Upper lobe of right lung (tissue), 1 donor: ENCODE results near the gene TMCO6. TPM values are rescaled to one million over a fixed set of nuclear protein-coding genes. Genes with fewer than 3 reads are reported as not detected.

ENCODE experiments used
- ATAC-seq: fragments of 200-7000 bp; cut with Tn5 transposase; one replicate; pipeline ENCODE4 v1.9.1; 2020; ENCODE audit warnings: mild to moderate bottlenecking, moderate library complexity
- DNase-seq: peaks from one replicate; pipeline ENCODE4 v3.0.0-alpha.2; 2020
- H3K27ac ChIP-seq: fragments of 200-600 bp; one replicate; pipeline ENCODE4 v1.8.0; 2022
- H3K27me3 ChIP-seq: fragments of 200-600 bp; one replicate; pipeline ENCODE4 v1.8.0; 2022; ENCODE audit warnings: mild to moderate bottlenecking
- H3K36me3 ChIP-seq: fragments of 200-600 bp; one replicate; pipeline ENCODE4 v1.8.0; 2022
- H3K4me1 ChIP-seq: fragments of 200-600 bp; one replicate; pipeline ENCODE4 v1.8.0; 2022
- H3K4me3 ChIP-seq: fragments of 200-600 bp; one replicate; pipeline ENCODE4 v1.8.0; 2022; ENCODE audit warnings: mild to moderate bottlenecking
- H3K9me3 ChIP-seq: fragments of 200-600 bp; one replicate; pipeline ENCODE4 v1.8.0; 2022
- CTCF ChIP-seq: fragments of 200-600 bp; IDR thresholded peaks from one replicate; pipeline ENCODE4 v1.8.0; 2022; ENCODE audit warnings: antibody characterized with exemption
- intact Hi-C: fragments of 100-400 bp; cut with DNase I; formaldehyde crosslinking; loops from one replicate; pipeline ENCODE4 v1.11.0; 2022
- microRNA-seq: library from miRNA; unstranded; fragments of <30 nt; microRNA quantifications from one replicate; pipeline ENCODE4 v1.2.0, GENCODE V29; 2020; ENCODE audit warnings: borderline microRNAs expressed
- total RNA-seq: library from RNA; stranded (reverse); fragmentation: NEBNext Ultra II Directional; extraction: Animal tissue kit (Norgen Biotek cat#: 25700); gene quantifications from one replicate; pipeline ENCODE4 v1.2.1, GENCODE V29; 2021
- donor health status: DM: no; HTN: yes; CAD: no; lungs with severe emphysema.

The TMCO6 gene
- total RNA-seq, 1 donor from 2014 or later, result 10.7 TPM

- Histone ChIP-seq H3K9me3 (no peaks in the 10 kb centered on the region), H3K4me3 (no peak overlapping the region), H3K36me3 (peaks cover 94% of the 10 kb centered on the region), H3K27me3 (no peaks in the 10 kb centered on the region), H3K4me1 (no peaks in the 10 kb centered on the region), H3K27ac (no peak overlapping the region)
- DNase-seq (no peak), ATAC-seq (no peak)
- intact Hi-C loops, result no loop called here
- TF ChIP-seq CTCF, result no peak
These were observed 38.7 kb downstream of the TMCO6 start for GRCh38 chr5:140677947-140678346.

DNA sequence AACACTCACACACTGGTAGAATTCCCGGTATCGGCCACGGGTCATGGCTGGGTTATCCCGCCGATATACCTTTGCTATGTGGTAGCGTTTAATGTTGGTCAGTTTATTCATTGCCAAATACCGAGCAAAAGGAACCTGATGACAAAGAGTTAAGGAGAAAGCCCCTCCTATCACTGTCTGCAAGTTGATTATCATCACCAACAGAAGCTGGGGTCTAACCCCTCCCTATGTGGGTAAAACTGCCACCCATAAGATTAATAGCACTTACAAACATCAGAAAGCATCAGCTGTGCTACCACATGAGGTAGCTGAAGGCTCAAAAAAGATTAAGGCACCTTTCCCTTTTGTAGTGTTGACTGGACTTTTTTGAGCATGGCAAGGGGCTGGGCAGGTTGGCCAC, 39.7 kb downstream of the TMCO6 start:
- Histone ChIP-seq H3K36me3 (peaks cover 92% of the 10 kb centered on the region), H3K9me3 (no peaks in the 10 kb centered on the region), H3K27ac (no peak overlapping the region), H3K4me1 (no peaks in the 10 kb centered on the region), H3K27me3 (no peaks in the 10 kb centered on the region), H3K4me3 (no peak overlapping the region)
- intact Hi-C loops, result no loop called here
- no peak for ATAC-seq
- no peak for DNase-seq
- no peak for TF ChIP-seq CTCF

DNA sequence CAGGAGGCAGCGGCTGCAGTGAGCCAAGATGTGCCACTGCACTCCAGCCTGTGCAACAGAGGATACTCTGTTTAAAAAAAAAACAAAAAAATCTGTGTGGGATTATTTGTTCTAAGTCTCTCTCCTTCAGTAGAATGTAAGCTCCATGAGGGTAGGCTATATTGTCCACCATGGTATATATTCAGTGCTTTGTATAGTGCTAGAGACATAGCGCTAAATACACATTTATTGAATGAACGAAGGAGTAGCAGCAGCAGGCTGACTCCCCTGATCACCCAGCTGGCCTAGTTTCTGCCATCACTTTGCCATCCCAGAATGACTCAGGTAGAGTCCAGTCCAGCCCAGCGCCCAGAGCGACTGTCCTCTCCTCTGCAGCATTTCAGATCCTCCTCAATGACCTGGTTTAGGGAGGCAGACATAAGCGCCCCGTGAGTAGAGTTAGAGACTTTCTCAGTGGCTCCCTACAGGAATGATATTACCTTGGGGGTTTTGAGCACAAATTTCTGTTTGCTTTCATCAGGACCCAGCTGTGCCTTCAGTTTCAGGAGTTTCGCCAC, 51.2 kb downstream of the TMCO6 start:
- TF ChIP-seq CTCF, result no peak
- peaks cover 53% of the 10 kb centered on the region for H3K36me3 ChIP-seq
- ATAC-seq (no peak), DNase-seq (no peak)
- H3K4me3 ChIP-seq, result peak overlapping the region; percentile 70
- H3K27me3 ChIP-seq, result no peaks in the 10 kb centered on the region
- intact Hi-C loops, result no loop called here
- H3K4me1 ChIP-seq, result peaks cover 27% of the 10 kb centered on the region
- H3K27ac ChIP-seq, result peak overlapping the region; percentile 85
- H3K9me3 ChIP-seq, result no peaks in the 10 kb centered on the region

GRCh38 chr5:140690941-140691924, 52.0 kb downstream of the TMCO6 start, which contains the start of the genes HARS1 and HARS2:
TSS of gene HARS1 (minus strand) at chr5:140691370. CDS start at chr5:140691304, 66 bp downstream.
TSS of gene HARS2 (plus strand) at chr5:140691455. CDS start at chr5:140691649, 194 bp downstream.
- H3K9me3 ChIP-seq, result no peaks in the 10 kb centered on the region
- DNase-seq (peak; percentile 94), ATAC-seq (peak; percentile 99)
- peak within 1 kb of the TSS; percentile 70 for H3K4me3 ChIP-seq
- TF ChIP-seq CTCF, result no peak
- peaks cover 27% of the 10 kb centered on the region for H3K4me1 ChIP-seq
- no peaks in the 10 kb centered on the region for H3K27me3 ChIP-seq
- intact Hi-C loops, result no loop called here
- peak within 1 kb of the TSS; percentile 85 for H3K27ac ChIP-seq
- peaks cover 55% of the 10 kb centered on the region for H3K36me3 ChIP-seq

- Histone ChIP-seq H3K36me3 (peaks cover 60% of the 10 kb centered on the region), H3K4me3 (no peak overlapping the region), H3K9me3 (no peaks in the 10 kb centered on the region), H3K27me3 (no peaks in the 10 kb centered on the region), H3K4me1 (peaks cover 27% of the 10 kb centered on the region), H3K27ac (no peak overlapping the region)
- DNase-seq, result no peak
- no peak for TF ChIP-seq CTCF
- intact Hi-C loops, result no loop called here
- no peak for ATAC-seq
These were observed 55.0 kb downstream of the TMCO6 start for GRCh38 chr5:140694276-140694675.

Small RNAs within 50 kb of the gene (microRNA-seq; reads per million reads assigned to microRNA genes)
- not detected for gene MIR3655

Other genes with a start within 250 kb of the TMCO6 start
- 120 TPM for gene ANKHD1, start 237.6 kb upstream of the TMCO6 start, total RNA-seq
- gene EIF4EBP3, start 91.8 kb upstream of the TMCO6 start, total RNA-seq, result 21.4 TPM
- gene SRA1, start 82.0 kb upstream of the TMCO6 start, total RNA-seq, result 19.4 TPM
- gene APBB3, start 74.9 kb upstream of the TMCO6 start, total RNA-seq, result 25.8 TPM
- gene SLC35A4, start 74.6 kb upstream of the TMCO6 start, total RNA-seq, result 89.4 TPM
- 127 TPM for gene CD14, start 6.3 kb upstream of the TMCO6 start, total RNA-seq
- 47.2 TPM for gene NDUFA2, start 8.2 kb downstream of the TMCO6 start, total RNA-seq
- gene IK, start 8.4 kb downstream of the TMCO6 start, total RNA-seq, result 63.5 TPM
- gene WDR55, start 25.5 kb downstream of the TMCO6 start, total RNA-seq, result 23.4 TPM
- gene DND1, start 34.1 kb downstream of the TMCO6 start, total RNA-seq, result 0.84 TPM
- 46.9 TPM for gene HARS1, start 51.9 kb downstream of the TMCO6 start, total RNA-seq
- gene HARS2, start 52.0 kb downstream of the TMCO6 start, total RNA-seq, result 23.1 TPM
- gene ZMAT2, start 61.0 kb downstream of the TMCO6 start, total RNA-seq, result 42.3 TPM
- gene PCDHA1, start 146.7 kb downstream of the TMCO6 start, total RNA-seq, result not detected
- gene PCDHA2, start 155.4 kb downstream of the TMCO6 start, total RNA-seq, result 0.35 TPM
- gene PCDHA3, start 161.6 kb downstream of the TMCO6 start, total RNA-seq, result 1.3 TPM
- gene PCDHA4, start 167.6 kb downstream of the TMCO6 start, total RNA-seq, result 1.1 TPM
- gene PCDHA5, start 182.2 kb downstream of the TMCO6 start, total RNA-seq, result 0.43 TPM
- 0.64 TPM for gene PCDHA6, start 188.5 kb downstream of the TMCO6 start, total RNA-seq
- 0.35 TPM for gene PCDHA7, start 194.8 kb downstream of the TMCO6 start, total RNA-seq
- gene PCDHA8, start 201.7 kb downstream of the TMCO6 start, total RNA-seq, result 0.49 TPM
- 0.20 TPM for gene PCDHA9, start 208.9 kb downstream of the TMCO6 start, total RNA-seq
- gene PCDHA10, start 216.4 kb downstream of the TMCO6 start, total RNA-seq, result 1.7 TPM
- 0.38 TPM for gene PCDHA11, start 229.5 kb downstream of the TMCO6 start, total RNA-seq
- 8.8 TPM for gene PCDHA12, start 235.9 kb downstream of the TMCO6 start, total RNA-seq
- 2.3 TPM for gene PCDHA13, start 242.7 kb downstream of the TMCO6 start, total RNA-seq